ENCODE data around the gene TM7SF2. TPM values are rescaled to one million over a fixed set of nuclear protein-coding genes. Genes with fewer than 3 reads are reported as not detected.

Gene TM7SF2
- total and polyA plus RNA-seq, 2 experiments from 2014 or later = 0.65 to 2.5 TPM

DNA sequence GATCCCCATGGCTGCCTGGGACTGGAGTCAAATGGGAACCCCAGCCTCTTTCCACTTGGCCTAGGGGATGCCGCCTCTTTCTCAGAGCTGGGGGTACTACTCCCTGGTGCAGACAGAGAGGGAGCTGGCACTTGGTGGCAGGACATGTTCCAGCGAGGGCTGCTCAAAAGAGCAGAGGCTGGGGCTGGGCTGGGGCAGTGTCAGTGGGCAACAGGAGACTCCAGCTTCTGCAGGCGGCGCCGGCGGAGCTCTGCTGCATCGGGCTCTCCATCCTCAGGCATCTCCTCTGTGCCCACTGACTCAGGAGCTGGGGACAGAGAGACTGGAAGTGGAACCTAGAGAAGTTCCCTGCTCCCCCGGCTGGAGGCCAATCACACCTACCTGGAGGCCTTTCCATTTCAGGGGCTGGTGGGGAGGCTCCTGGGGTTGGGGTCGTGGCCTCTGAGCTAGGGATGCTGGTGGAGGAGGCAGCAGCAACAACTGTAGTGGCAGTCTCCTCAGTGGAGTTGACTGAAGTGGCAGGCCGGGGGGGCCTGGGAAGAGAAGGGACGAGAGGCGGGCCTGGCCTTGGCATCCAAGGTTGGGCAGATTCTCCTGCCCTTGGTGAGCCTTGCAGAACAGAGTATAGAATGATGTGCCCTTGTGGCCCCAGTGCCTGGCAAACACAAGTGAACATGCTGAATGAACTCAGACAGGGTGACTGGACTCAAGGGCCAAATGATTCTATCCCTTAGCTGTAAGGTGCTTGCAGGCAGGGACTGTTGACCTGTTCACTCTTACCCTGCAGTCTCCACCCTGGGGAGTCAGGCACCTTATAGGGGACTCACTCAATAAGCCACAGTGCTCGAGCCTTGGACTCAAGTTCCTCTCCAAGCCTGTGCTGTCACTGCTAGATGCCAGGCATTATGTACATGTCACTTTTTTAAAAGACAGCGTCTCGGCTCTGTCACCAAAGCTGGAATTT lies 16.8 kb downstream of the TM7SF2 start:
- Histone ChIP-seq H3F3A (ENCODE audit: insufficient read depth) (peaks cover 11% of the 10 kb centered on the region), H3K36me3 (ENCODE audit: low read depth) (peaks cover 20% of the 10 kb centered on the region; the same call in 1 of the 2 replicates), H4K20me1 (ENCODE audit: insufficient read depth) (no peaks in the 10 kb centered on the region), H2AFZ (no peak overlapping the region), H3K4me1 (ENCODE audit: insufficient read depth) (peaks cover 8% of the 10 kb centered on the region), H3K9me2 (ENCODE audit: insufficient read depth) (no peaks in the 10 kb centered on the region), H3K27me3 (replicated peaks; ENCODE audit: insufficient read depth) (no peaks in the 10 kb centered on the region), H3K9ac (no peak overlapping the region), H3K79me2 (ENCODE audit: insufficient read depth) (peaks cover 47% of the 10 kb centered on the region), H3K4me2 (ENCODE audit: unreplicated experiment) (no peak overlapping the region), H3K4me3 (no peak overlapping the region), H3K27ac (no peak overlapping the region), H3K9me3 (ENCODE audit: low read depth) (no peaks in the 10 kb centered on the region)
- in situ Hi-C loops (cut with MboI) = no loop called here
- WGBS, 2 experiments (ENCODE audit: low coverage in 1 of 2, low lambda C conversion rate in 2 of 2, missing lambda C conversion rate in 2 of 2) = 76 to 80% methylated on average over 13 to 15 of the region's 15 CpGs
- DNase-seq = no peak
- TF ChIP-seq EZH2phosphoT487 (IDR thresholded peaks at IDR 0.05; ENCODE audit: insufficient read depth, low read depth) = no peak
- TF ChIP-seq EZH2 (IDR thresholded peaks at IDR 0.05; ENCODE audit: insufficient read depth, poor library complexity, severe bottlenecking) = no peak

- WGBS, 2 experiments (ENCODE audit: low coverage in 1 of 2, low lambda C conversion rate in 2 of 2, missing lambda C conversion rate in 2 of 2) = 75 to 81% methylated on average over 11 to 13 of the region's 13 CpGs
- no peaks in the 10 kb centered on the region for H3K27me3 ChIP-seq (replicated peaks; ENCODE audit: insufficient read depth)
- H3K4me2 ChIP-seq (ENCODE audit: unreplicated experiment) = no peak overlapping the region
- DNase-seq = no peak
- H3K9ac ChIP-seq = peak overlapping the region; percentile 21; the same call in 1 of the 2 replicates
- H3F3A ChIP-seq (ENCODE audit: insufficient read depth) = peaks cover 11% of the 10 kb centered on the region
- in situ Hi-C loops (cut with MboI) = no loop called here
- H3K9me3 ChIP-seq (ENCODE audit: low read depth) = no peaks in the 10 kb centered on the region
- no peak overlapping the region for H3K27ac ChIP-seq
- H3K36me3 ChIP-seq (ENCODE audit: low read depth) = peaks cover 20% of the 10 kb centered on the region; the same call in 1 of the 2 replicates
- no peak overlapping the region for H3K4me3 ChIP-seq
- no peak for TF ChIP-seq EZH2phosphoT487 (IDR thresholded peaks at IDR 0.05; ENCODE audit: insufficient read depth, low read depth)
- TF ChIP-seq EZH2 (IDR thresholded peaks at IDR 0.05; ENCODE audit: insufficient read depth, poor library complexity, severe bottlenecking) = no peak
- H3K9me2 ChIP-seq (ENCODE audit: insufficient read depth) = no peaks in the 10 kb centered on the region
- no peaks in the 10 kb centered on the region for H4K20me1 ChIP-seq (ENCODE audit: insufficient read depth)
- no peak overlapping the region for H2AFZ ChIP-seq
- peaks cover 8% of the 10 kb centered on the region for H3K4me1 ChIP-seq (ENCODE audit: insufficient read depth)
- H3K79me2 ChIP-seq (ENCODE audit: insufficient read depth) = peaks cover 43% of the 10 kb centered on the region
Observed at GRCh38 chr11:65129649-65130441, 18.2 kb downstream of the TM7SF2 start.

- H3K4me1 ChIP-seq (ENCODE audit: insufficient read depth) = peaks cover 8% of the 10 kb centered on the region
- no peak for TF ChIP-seq EZH2phosphoT487 (IDR thresholded peaks at IDR 0.05; ENCODE audit: insufficient read depth, low read depth)
- no peak for TF ChIP-seq EZH2 (IDR thresholded peaks at IDR 0.05; ENCODE audit: insufficient read depth, poor library complexity, severe bottlenecking)
- WGBS, 2 experiments (ENCODE audit: low coverage in 1 of 2, low lambda C conversion rate in 2 of 2, missing lambda C conversion rate in 2 of 2) = 83 to 87% methylated on average over 15 to 19 of the region's 19 CpGs
- in situ Hi-C loops (cut with MboI) = no loop called here
- H3K27ac ChIP-seq = no peak overlapping the region
- H3K79me2 ChIP-seq (ENCODE audit: insufficient read depth) = peaks cover 37% of the 10 kb centered on the region
- H3K4me3 ChIP-seq = no peak overlapping the region
- H3F3A ChIP-seq (ENCODE audit: insufficient read depth) = peaks cover 11% of the 10 kb centered on the region
- no peaks in the 10 kb centered on the region for H3K27me3 ChIP-seq (replicated peaks; ENCODE audit: insufficient read depth)
- no peak for DNase-seq
- H2AFZ ChIP-seq = no peak overlapping the region
- no peak overlapping the region for H3K9ac ChIP-seq
- no peaks in the 10 kb centered on the region for H3K9me2 ChIP-seq (ENCODE audit: insufficient read depth)
- peaks cover 18% of the 10 kb centered on the region; the same call in 1 of the 2 replicates for H3K36me3 ChIP-seq (ENCODE audit: low read depth)
- no peak overlapping the region for H3K4me2 ChIP-seq (ENCODE audit: unreplicated experiment)
- H4K20me1 ChIP-seq (ENCODE audit: insufficient read depth) = no peaks in the 10 kb centered on the region
- H3K9me3 ChIP-seq (ENCODE audit: low read depth) = no peaks in the 10 kb centered on the region
Observed at GRCh38 chr11:65130631-65131416, 19.2 kb downstream of the TM7SF2 start.

DNA sequence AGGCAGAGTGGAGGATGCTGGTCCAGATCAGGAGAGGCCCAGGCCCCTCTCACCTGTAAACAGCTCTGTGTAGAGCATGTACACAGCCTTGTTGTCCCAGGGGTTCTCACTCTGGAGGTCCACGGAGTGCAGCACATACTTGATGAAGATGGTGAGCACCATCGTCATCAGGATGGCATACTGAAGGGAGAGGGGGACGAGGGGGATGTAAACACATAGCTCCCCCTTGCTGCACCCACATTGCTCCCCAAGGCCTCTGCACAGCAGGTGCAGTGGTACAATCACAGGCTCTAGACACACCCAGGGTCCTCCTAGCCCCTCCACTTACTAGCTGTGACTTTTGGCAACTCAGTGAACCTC lies 19.7 kb downstream of the TM7SF2 start:
- peaks cover 13% of the 10 kb centered on the region; the same call in 1 of the 2 replicates for H3K36me3 ChIP-seq (ENCODE audit: low read depth)
- no peaks in the 10 kb centered on the region for H3K9me2 ChIP-seq (ENCODE audit: insufficient read depth)
- H3K79me2 ChIP-seq (ENCODE audit: insufficient read depth) = peaks cover 37% of the 10 kb centered on the region
- H4K20me1 ChIP-seq (ENCODE audit: insufficient read depth) = no peaks in the 10 kb centered on the region
- TF ChIP-seq EZH2phosphoT487 (IDR thresholded peaks at IDR 0.05; ENCODE audit: insufficient read depth, low read depth) (no peak), EZH2 (IDR thresholded peaks at IDR 0.05; ENCODE audit: insufficient read depth, poor library complexity, severe bottlenecking) (no peak)
- no peak for DNase-seq
- H3F3A ChIP-seq (ENCODE audit: insufficient read depth) = peaks cover 11% of the 10 kb centered on the region
- H3K4me2 ChIP-seq (ENCODE audit: unreplicated experiment) = no peak overlapping the region
- no peaks in the 10 kb centered on the region for H3K9me3 ChIP-seq (ENCODE audit: low read depth)
- 71 to 76% methylated on average over 3 of the region's 3 CpGs for WGBS, 2 experiments (ENCODE audit: low coverage in 1 of 2, low lambda C conversion rate in 2 of 2, missing lambda C conversion rate in 2 of 2)
- in situ Hi-C loops (cut with MboI) = no loop called here
- H3K9ac ChIP-seq = no peak overlapping the region
- no peak overlapping the region for H3K27ac ChIP-seq
- H3K4me3 ChIP-seq = no peak overlapping the region
- no peaks in the 10 kb centered on the region for H3K27me3 ChIP-seq (replicated peaks; ENCODE audit: insufficient read depth)
- no peak overlapping the region for H2AFZ ChIP-seq
- H3K4me1 ChIP-seq (ENCODE audit: insufficient read depth) = peaks cover 8% of the 10 kb centered on the region
